ENCODE data around the gene SCARB1. TPM values are rescaled to one million over a fixed set of nuclear protein-coding genes. Genes with fewer than 3 reads are reported as not detected.
A peak's percentile ranks its signal among the peaks of the same experiment; 100 is the strongest.

The SCARB1 gene
- total RNA-seq, 1 donor from 2014 or later = 4.3 TPM

DNA sequence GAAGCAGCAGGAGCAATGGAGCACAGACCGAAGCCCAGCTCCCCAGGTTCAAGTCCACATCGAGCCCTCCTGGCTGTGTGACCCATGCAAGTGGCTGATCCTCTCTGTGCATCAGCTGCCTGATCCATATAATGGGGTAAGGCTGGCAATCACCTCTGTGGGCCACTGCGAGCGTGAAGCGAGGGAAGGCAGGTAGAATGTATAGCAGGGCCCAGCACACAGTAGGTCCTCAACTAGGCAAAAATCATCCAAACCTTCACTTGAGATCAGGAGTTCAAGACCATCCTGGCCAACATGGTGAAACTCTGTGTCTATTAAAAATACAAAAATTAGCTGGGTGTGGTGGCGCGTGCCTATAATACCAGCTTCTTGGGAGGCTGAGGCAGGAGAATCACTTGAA, 102.6 kb downstream of the SCARB1 start:
- peaks cover 39% of the 10 kb centered on the region for H3K27me3 Mint-ChIP-seq (ENCODE audit: insufficient read depth, low read depth)
- no peak overlapping the region for H3K27ac Mint-ChIP-seq
- TF ChIP-seq EZH2 (IDR thresholded peaks at IDR 0.05) = no peak
- TF ChIP-seq, protein P1, sequence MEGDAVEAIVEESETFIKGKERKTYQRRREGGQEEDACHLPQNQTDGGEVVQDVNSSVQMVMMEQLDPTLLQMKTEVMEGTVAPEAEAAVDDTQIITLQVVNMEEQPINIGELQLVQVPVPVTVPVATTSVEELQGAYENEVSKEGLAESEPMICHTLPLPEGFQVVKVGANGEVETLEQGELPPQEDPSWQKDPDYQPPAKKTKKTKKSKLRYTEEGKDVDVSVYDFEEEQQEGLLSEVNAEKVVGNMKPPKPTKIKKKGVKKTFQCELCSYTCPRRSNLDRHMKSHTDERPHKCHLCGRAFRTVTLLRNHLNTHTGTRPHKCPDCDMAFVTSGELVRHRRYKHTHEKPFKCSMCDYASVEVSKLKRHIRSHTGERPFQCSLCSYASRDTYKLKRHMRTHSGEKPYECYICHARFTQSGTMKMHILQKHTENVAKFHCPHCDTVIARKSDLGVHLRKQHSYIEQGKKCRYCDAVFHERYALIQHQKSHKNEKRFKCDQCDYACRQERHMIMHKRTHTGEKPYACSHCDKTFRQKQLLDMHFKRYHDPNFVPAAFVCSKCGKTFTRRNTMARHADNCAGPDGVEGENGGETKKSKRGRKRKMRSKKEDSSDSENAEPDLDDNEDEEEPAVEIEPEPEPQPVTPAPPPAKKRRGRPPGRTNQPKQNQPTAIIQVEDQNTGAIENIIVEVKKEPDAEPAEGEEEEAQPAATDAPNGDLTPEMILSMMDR (IDR thresholded peaks at IDR 0.05) = no peak
- Histone ChIP-seq H3K79me2 (ENCODE audit: low read depth) (no peaks in the 10 kb centered on the region), H4K20me1 (ENCODE audit: low read depth) (no peaks in the 10 kb centered on the region), H3K27me3 (no peaks in the 10 kb centered on the region), H2AFZ (replicated peaks) (no peak overlapping the region), H3F3A (ENCODE audit: low read depth) (no peaks in the 10 kb centered on the region), H3K4me2 (no peak overlapping the region), H3K36me3 (no peaks in the 10 kb centered on the region), H3K27ac (no peak overlapping the region), H3K4me1 (no peaks in the 10 kb centered on the region), H3K9ac (no peak overlapping the region), H3K9me3 (ENCODE audit: low read depth) (no peaks in the 10 kb centered on the region), H3K4me3 (no peak overlapping the region)
- peaks cover 33% of the 10 kb centered on the region for H3K9me3 Mint-ChIP-seq
- H3K36me3 Mint-ChIP-seq = no peaks in the 10 kb centered on the region
- peak overlapping the region; percentile 72 for H3K4me3 Mint-ChIP-seq
- H3K4me1 Mint-ChIP-seq = peaks cover 25% of the 10 kb centered on the region
- no peak for DNase-seq (ENCODE audit: low spot score)

DNA sequence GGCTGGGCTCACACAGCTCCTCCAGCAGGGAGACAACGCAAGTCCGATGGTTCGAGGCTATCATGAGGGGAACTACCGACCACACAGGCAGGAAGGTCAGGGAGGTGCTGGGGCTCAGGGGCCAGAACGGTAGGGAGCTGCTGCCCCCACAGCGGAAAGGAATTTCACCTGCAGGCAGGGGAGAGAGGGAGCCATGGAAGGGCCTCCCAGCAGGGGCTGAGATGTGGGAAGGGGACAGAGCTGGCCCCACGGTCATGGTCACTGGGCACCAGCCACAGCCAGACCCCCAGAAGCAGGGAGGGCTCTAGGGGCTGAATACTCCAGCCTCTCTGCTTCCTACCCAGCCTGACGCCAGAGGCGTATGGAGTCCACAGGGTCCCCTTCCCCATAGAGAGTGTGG, 103.1 kb downstream of the SCARB1 start:
- H3K9ac ChIP-seq = no peak overlapping the region
- DNase-seq (ENCODE audit: low spot score) = no peak
- H3K79me2 ChIP-seq (ENCODE audit: low read depth) = no peaks in the 10 kb centered on the region
- no peak overlapping the region for H3K4me2 ChIP-seq
- H3K9me3 Mint-ChIP-seq = peaks cover 30% of the 10 kb centered on the region
- no peaks in the 10 kb centered on the region for H3K9me3 ChIP-seq (ENCODE audit: low read depth)
- no peaks in the 10 kb centered on the region for H3K36me3 Mint-ChIP-seq
- no peak overlapping the region for H3K4me3 ChIP-seq
- no peak overlapping the region for H3K27ac ChIP-seq
- H3K27me3 ChIP-seq = no peaks in the 10 kb centered on the region
- H4K20me1 ChIP-seq (ENCODE audit: low read depth) = no peaks in the 10 kb centered on the region
- no peaks in the 10 kb centered on the region for H3K36me3 ChIP-seq
- peak overlapping the region; percentile 37 for H3K27ac Mint-ChIP-seq
- H3K4me1 ChIP-seq = no peaks in the 10 kb centered on the region
- peaks cover 28% of the 10 kb centered on the region for H3K4me1 Mint-ChIP-seq
- H2AFZ ChIP-seq (replicated peaks) = no peak overlapping the region
- H3K4me3 Mint-ChIP-seq = no peak overlapping the region
- peaks cover 36% of the 10 kb centered on the region for H3K27me3 Mint-ChIP-seq (ENCODE audit: insufficient read depth, low read depth)
- TF ChIP-seq EZH2phosphoT487 (IDR thresholded peaks at IDR 0.05) (no peak), EZH2 (IDR thresholded peaks at IDR 0.05) (no peak)
- TF ChIP-seq, protein P1 (IDR thresholded peaks at IDR 0.05) = no peak
- peaks cover under 1% of the 10 kb centered on the region for H3F3A ChIP-seq (ENCODE audit: low read depth)

DNA sequence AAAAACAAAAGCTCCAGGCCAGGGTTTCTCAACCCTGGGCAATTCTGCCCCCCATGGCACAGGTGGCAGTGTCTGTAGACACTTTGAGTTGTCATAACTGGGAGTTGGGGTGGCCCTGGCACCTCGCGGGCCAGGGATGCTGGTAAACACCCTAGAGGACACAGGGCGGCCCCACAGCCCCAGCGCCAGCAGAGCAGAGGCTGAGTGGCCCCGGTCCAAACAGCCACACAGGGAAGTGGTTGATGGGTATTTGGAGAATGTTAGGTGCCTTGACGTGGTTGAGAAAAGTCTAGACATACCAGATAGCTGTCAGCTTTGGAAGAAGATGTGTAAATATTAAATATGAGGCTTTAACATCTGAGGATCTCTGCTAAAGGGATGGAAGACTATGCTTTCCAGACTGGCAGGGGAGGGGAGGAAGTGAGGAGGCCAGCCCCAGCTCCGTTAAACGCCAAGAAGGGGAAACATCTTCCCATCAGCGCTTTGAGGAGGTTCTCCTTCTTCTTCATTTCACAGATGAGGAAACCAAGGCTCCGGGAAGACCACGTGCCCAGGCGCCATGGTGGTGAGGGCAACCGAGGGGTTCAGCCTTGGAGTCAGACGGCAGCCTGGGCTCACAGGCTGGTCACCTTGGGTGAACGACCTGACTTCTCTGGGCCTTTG, 103.7 kb downstream of the SCARB1 start:
- H3K36me3 Mint-ChIP-seq = no peaks in the 10 kb centered on the region
- Histone ChIP-seq H3K9ac (no peak overlapping the region), H3K27ac (no peak overlapping the region), H2AFZ (replicated peaks) (no peak overlapping the region), H3K79me2 (ENCODE audit: low read depth) (no peaks in the 10 kb centered on the region), H3K4me2 (no peak overlapping the region), H3F3A (ENCODE audit: low read depth) (peaks cover 6% of the 10 kb centered on the region), H3K36me3 (no peaks in the 10 kb centered on the region), H3K4me1 (peaks cover 6% of the 10 kb centered on the region), H3K4me3 (no peak overlapping the region), H4K20me1 (ENCODE audit: low read depth) (no peaks in the 10 kb centered on the region), H3K9me3 (ENCODE audit: low read depth) (no peaks in the 10 kb centered on the region), H3K27me3 (no peaks in the 10 kb centered on the region)
- DNase-seq (ENCODE audit: low spot score) = no peak
- peaks cover 36% of the 10 kb centered on the region for H3K27me3 Mint-ChIP-seq (ENCODE audit: insufficient read depth, low read depth)
- peak overlapping the region; percentile 37 for H3K27ac Mint-ChIP-seq
- H3K4me3 Mint-ChIP-seq = no peak overlapping the region
- TF ChIP-seq, protein P1 (IDR thresholded peaks at IDR 0.05) = no peak
- no peak for TF ChIP-seq EZH2 (IDR thresholded peaks at IDR 0.05)
- H3K9me3 Mint-ChIP-seq = peaks cover 25% of the 10 kb centered on the region
- peaks cover 34% of the 10 kb centered on the region for H3K4me1 Mint-ChIP-seq

Data from neural progenitor cell (in vitro differentiated cells).